HG03175 (cell line): ENCODE results near the gene PLCE1.
"Not testable (repeated sequence)": the region's sequence is repeated elsewhere in the genome, so short reads cannot be mapped to it uniquely, and the experiment has no call there.

Experiments
- ATAC-seq: cut with Tn5 transposase; IDR thresholded peaks from one replicate; pipeline ENCODE4 v1.9.1; 2021; ENCODE audit warnings: mild to moderate bottlenecking, moderate library complexity; ENCODE audit not compliant: unreplicated experiment

The PLCE1 gene

DNA sequence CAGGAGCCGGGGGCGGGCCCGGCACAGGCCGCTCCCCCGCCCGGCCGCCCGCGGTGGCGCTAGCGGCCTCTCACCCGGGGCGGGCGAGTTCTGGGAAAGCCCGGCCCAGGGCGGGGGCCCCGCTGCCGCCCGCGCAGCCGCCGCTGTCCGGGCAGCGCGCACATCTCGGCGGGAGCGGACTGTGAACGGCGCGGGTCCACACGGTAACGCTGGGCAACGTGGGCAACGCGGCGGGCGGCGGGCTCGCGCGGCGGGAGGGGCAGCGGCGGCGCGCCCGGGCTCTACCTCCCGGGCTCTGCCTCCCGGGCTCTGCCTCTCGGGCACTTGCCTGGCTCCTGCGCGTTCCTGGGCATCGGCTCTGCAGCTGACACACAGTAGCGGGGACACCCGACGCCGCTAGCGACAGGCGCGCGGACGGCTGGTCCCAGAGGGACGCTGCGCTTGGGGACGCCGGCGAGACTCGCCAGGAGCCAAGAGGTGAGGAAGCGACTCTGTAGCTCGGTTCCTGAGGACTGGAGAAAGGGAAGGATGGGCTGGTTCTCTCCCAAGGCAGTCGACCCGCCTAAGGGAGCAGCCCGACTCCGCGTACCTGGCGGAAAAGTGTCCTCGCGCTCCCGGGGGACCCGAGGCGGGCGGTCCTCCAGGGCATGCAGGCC lies at the start of gene PLCE1:
TSS of gene PLCE1 (plus strand) at position 150 of the 656 bp plus-strand sequence. CDS start 37,116 bp downstream, outside the sequence.
- ATAC-seq = no peak

GRCh38 chr10:93945819-93946218 lies 47.9 kb upstream of the PLCE1 start:
- ATAC-seq = no peak

DNA sequence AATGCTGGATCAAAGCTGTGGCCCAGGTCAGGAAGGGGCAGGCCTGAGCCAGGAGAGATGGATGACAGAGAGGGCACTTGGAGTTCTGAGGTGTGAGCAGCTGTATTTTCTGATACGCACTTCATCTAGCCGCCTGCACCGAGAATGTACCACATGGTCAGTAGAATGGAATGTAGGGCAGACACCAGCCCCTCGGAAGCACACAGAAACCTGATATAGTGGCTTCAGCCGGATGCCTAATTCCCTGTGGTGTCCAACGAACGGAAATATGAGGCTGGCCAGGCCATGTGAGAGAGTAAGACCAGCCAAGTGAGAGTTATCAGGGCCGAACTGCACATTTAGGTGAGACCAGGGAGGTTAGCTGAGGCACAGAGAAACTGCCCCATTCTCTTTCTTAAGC lies 46.7 kb upstream of the PLCE1 start:
- ATAC-seq = no peak

GRCh38 chr10:93947524-93947923 lies 46.2 kb upstream of the PLCE1 start:
- ATAC-seq = no peak

DNA sequence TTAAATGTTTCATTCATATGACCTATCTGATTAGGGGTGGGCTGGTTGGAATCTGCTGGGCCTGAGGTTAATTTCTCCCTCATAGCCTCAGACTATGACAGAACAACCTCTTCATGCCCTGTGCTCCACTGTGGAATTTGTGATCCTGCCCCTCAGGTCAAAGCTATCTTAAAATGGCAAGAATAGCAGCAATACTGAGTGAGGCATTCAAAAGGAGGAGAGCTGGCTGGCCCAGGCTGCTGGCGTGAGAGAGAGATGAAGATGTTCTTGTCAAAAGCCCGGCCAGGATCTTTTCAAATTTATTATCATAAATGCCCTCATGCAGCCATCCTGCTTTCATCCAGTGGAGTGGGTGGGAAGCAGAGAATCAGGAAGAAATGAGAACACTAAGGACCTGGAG lies 41.8 kb upstream of the PLCE1 start:
- no peak for ATAC-seq

GRCh38 chr10:93954299-93954698 lies 39.4 kb upstream of the PLCE1 start:
- no peak for ATAC-seq

- no peak for ATAC-seq
Measured at GRCh38 chr10:93954726-93955363, 38.9 kb upstream of the PLCE1 start.

GRCh38 chr10:93958834-93959233 lies 34.9 kb upstream of the PLCE1 start:
- ATAC-seq = no peak

GRCh38 chr10:93960988-93961387 lies 32.7 kb upstream of the PLCE1 start:
- ATAC-seq = not testable (repeated sequence)

DNA sequence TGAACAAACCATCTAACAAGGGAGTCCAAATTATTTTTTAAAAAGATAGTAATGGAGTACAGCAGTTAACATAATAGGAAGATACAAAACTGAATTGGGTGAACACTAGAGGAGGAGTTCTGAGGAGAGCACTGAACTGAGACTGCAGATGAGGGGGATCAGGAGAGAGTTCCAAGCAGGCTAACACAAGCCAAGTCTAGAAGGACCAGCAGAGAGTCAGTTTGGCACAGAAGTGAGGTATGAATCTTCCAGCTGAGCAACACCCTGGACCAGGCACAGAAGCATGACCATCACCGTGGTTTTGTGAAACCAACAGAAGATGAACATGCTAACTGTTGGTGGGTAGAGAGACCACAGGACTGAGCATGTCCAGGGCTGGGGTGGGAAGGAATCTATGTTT lies 30.8 kb upstream of the PLCE1 start:
- ATAC-seq = no peak

GRCh38 chr10:93963434-93963833 lies 30.3 kb upstream of the PLCE1 start:
- ATAC-seq = no peak

GRCh38 chr10:93965911-93966310 lies 27.8 kb upstream of the PLCE1 start:
- ATAC-seq = no peak

DNA sequence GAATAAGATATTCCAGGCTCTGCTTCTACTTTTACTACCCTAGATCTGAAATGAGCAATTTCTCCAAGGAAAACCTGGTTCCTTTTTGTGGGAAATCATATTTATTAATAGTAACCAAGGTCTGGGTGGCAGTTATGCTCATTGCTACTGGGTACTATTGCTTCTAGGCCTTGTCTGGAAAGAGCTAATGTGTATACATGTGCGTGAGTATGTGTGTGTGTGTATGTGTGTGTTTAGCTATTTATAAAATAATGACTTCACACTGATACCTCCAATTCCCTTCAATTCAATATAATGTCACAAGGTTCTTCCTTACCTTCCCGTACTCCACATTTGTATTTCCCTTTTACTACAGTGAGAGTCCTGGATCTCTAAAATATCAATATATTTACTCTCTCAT lies 26.0 kb upstream of the PLCE1 start:
- no peak for ATAC-seq

GRCh38 chr10:93968540-93968945 lies 25.2 kb upstream of the PLCE1 start:
- ATAC-seq = no peak

DNA sequence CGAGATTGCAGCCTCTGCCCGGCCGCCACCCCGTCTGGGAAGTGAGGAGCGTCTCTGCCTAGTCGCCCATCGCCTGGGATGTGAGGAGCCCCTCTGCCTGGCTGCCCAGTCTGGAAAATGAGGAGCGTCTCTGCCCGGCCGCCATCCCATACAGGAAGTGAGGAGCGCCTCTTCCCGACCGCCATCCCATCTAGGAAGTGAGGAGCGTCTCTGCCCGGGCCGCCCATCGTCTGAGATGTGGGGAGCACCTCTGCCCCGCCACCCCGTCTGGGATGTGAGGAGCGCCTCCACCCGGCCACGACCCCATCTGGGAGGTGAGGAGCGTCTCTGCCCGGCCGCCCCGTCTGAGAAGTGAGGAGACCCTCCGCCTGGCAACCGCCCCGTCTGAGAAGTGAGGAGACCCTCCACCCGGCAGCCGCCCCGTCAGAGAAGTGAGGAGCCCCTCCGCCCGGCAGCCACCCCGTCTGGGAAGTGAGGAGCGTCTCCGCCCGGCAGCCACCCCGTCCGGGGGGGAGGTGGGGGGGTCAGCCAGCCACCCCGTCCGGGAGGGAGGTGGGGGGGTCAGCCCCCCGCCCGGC lies 23.2 kb upstream of the PLCE1 start:
- ATAC-seq = not testable (repeated sequence)

GRCh38 chr10:93973748-93974445 lies 19.8 kb upstream of the PLCE1 start:
- no peak for ATAC-seq

DNA sequence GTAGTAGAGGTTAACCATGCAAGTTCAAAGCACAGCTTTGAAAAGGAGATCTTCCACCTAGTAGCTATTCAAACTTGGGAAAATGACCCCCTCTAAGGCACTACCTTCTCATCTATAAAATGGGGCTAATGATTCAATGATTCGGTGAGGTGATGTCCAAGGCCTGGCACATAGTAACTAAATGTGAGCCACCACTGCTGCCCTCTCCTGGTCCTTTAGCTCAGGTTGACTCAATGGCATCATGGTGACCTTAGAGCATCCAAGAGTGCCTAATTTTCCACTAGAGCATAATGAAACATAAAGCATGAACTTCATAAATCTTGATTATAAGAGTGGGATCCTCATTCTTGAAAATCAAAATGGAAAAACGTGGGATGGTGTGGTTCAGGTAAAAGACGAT lies 16.3 kb upstream of the PLCE1 start:
- ATAC-seq = no peak

DNA sequence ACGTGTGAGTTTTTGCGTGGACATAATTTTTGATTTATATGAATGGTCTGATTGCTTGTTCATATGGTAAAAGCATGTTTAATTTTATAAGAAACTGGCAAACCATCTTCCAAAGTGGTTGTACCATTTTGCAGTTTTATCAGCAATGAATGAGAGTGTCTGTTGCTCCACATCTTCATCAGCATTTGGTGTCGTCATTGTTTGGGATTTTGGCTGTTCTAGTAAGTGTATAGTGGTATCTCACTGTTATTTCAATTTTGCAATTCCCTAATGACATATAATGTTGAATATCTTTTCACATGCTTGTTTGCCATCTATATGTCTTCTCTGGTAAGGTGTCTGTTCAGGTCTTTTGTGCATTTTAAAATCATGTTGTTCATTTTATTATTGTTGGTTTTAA lies 13.2 kb upstream of the PLCE1 start:
- no peak for ATAC-seq

DNA sequence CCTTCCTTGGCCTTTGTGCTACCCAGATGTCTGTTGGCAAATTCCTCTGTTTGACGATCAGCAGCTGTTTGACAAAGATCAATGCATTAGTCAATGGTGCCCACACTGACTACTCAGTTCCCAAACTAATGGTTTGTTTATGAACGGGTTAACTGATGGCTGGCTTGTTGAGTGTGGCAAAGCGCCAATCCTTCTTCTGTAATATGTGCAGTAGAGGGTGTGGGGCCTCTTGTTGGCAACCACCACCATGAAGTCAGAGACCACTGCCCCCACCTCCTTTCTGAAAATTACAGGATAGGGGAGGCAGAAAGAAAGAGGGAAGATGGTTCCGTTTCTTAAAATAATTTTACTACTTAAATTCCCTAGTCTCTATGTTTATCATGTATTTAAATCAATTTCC lies 2.6 kb upstream of the PLCE1 start:
- ATAC-seq = no peak

- no peak for ATAC-seq
Measured at GRCh38 chr10:93991596-93992284, 2.0 kb upstream of the PLCE1 start.

DNA sequence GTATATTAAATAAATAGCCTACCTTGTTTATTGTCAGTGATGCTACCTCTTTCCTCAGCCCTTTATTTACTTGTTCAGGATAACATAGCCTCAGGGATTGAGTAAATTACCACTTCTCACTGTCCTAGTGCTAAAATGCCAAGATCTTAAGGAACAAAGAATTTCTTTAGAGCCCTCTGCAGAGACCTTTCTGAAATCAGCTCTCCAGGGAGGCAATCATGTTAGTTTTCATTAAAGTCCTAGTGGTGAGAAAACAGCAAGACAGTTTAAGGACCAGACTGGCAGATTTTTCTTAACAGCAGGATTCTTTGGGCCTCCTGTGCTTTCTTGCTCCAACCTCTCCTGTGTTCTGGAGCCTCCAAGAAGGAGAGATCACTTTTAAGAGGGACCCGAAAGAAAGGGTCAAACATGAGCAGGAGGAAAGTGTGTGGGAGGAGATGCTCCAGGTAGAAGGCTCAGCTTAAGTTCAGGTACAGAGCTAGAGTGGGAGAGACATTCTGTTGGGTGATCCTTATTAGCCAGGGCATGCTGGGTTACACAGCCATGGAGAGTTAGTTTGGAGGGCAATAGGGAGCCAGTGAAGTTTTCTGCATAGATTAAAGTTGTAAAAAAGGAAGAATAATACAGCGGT lies 1.2 kb upstream of the PLCE1 start:
- ATAC-seq = no peak
